HCT116 (cell line): ENCODE results near the gene INAVA. TPM values are rescaled to one million over a fixed set of nuclear protein-coding genes. Genes with fewer than 3 reads are reported as not detected.

Experiments
- ATAC-seq: fragments of 200-7000 bp; cut with Tn5 transposase; 2 replicates; pipeline ENCODE4 v1.9.1; 2020; ENCODE audit warnings: mild to moderate bottlenecking, moderate library complexity
- BruUV-seq: library from RNA; stranded (reverse); fragments of 400-500 nt; replicated peaks from 2 replicates; lab custom pipeline; 2021; lab: Mats Ljungman, UMichigan
- CTCF ChIA-PET: fragments of 300-600 bp; sonication (Branson Sonifier 250); formaldehyde crosslinking; loops from one replicate; lab custom pipeline; 2021; ENCODE audit warnings: antibody characterized with exemption; lab: Charles Lee
- POLR2A ChIA-PET: fragments of 300-600, 350-600 bp; sonication (Branson Sonifier 250); formaldehyde crosslinking; loops from one replicate; lab custom pipeline; 2021; ENCODE audit warnings: antibody characterized with exemption; lab: Charles Lee
- RAD21 ChIA-PET, 2 experiments: fragments of 300-600 bp; sonication (Branson Sonifier 250); formaldehyde crosslinking; loops; one replicate each; lab custom pipeline; 2023; ENCODE audit warnings: low total read pairs in 2 of 2; ENCODE audit not compliant: uncharacterized antibody in 2 of 2, unreplicated experiment in 2 of 2, low non-redundant PET in 1 of 2; lab: Charles Lee
- DNase-seq: peaks from one replicate; pipeline ENCODE4 v3.0.0-alpha.2; 2010; ENCODE audit warnings: low read depth, low spot score
- H2AFZ ChIP-seq: fragments of 200-600 bp; shearing (Covaris generic), sonication (generic); 2 replicates; pipeline ENCODE4 v1.6.1; 2017; ENCODE audit warnings: low read depth, mixed run types, mixed read lengths, antibody characterized with exemption, low read length; ENCODE audit not compliant: poor library complexity, severe bottlenecking
- H3K27ac ChIP-seq: 2 replicates; pipeline ENCODE4 v1.5.1; 2012; ENCODE audit warnings: low read depth, low read length
- H3K27me3 ChIP-seq: fragments of 200-600 bp; sonication (generic); 2 replicates; pipeline ENCODE4 v1.6.1; 2016; ENCODE audit warnings: mixed run types, low read length, mixed read lengths; ENCODE audit not compliant: insufficient read depth
- H3K36me3 ChIP-seq, 2 experiments: fragments of 200-500 bp in 1 of 2; fragments of 200-600 bp in 1 of 2; sonication (Bioruptor generic) in 1 of 2; sonication (generic) in 1 of 2; 2 replicates each; pipeline versions ENCODE4 v1.5.1 to v1.6.1; 2014 to 2016; ENCODE audit warnings: low read length in 2 of 2, inconsistent platforms in 1 of 2, mixed read lengths in 1 of 2, mixed run types in 1 of 2; ENCODE audit not compliant: insufficient read depth in 2 of 2, control insufficient read depth in 1 of 2
- H3K4me1 ChIP-seq, 2 experiments: fragments of 200-600 bp in 1 of 2; sonication (generic) in 1 of 2; 2 replicates each; pipeline versions ENCODE4 v1.5.1 to v1.6.1; 2012 to 2017; ENCODE audit warnings: low read length in 2 of 2, inconsistent platforms in 1 of 2, mild to moderate bottlenecking in 1 of 2, mixed read lengths in 1 of 2, mixed run types in 1 of 2, moderate library complexity in 1 of 2; ENCODE audit not compliant: insufficient read depth in 2 of 2, control insufficient read depth in 1 of 2
- H3K4me2 ChIP-seq: fragments of 200-600 bp; sonication (generic); 2 replicates; pipeline ENCODE4 v1.6.1; 2017; ENCODE audit warnings: mixed run types, low read length, mixed read lengths
- H3K4me3 ChIP-seq, 2 experiments: fragments of 200-600 bp in 1 of 2; sonication (generic) in 1 of 2; replicated peaks in 1 of 2; 2 replicates each; pipeline ENCODE4 v1.5.1; 2011 to 2016; ENCODE audit warnings: low read length in 2 of 2, control low read depth in 1 of 2, low read depth in 1 of 2, mild to moderate bottlenecking in 1 of 2, mixed read lengths in 1 of 2, mixed run types in 1 of 2
- H3K79me2 ChIP-seq: fragments of 200-600 bp; sonication (generic); 2 replicates; pipeline ENCODE4 v1.6.1; 2017; ENCODE audit warnings: mild to moderate bottlenecking, mixed run types, low read length, moderate library complexity, mixed read lengths; ENCODE audit not compliant: insufficient read depth
- H3K9ac ChIP-seq: fragments of 200-600 bp; sonication (generic); 2 replicates; pipeline ENCODE4 v1.6.1; 2016; ENCODE audit warnings: low read length, mixed read lengths
- H3K9me2 ChIP-seq: fragments of 200-600 bp; sonication (generic), shearing (Covaris generic); 2 replicates; pipeline ENCODE4 v1.6.1; 2017; ENCODE audit warnings: mixed run types, mild to moderate bottlenecking, moderate library complexity; ENCODE audit not compliant: insufficient read depth
- H3K9me3 ChIP-seq, 2 experiments: fragments of 200-500 bp in 1 of 2; fragments of 200-600 bp in 1 of 2; sonication (Bioruptor generic) in 1 of 2; sonication (generic) in 1 of 2; 2 replicates each; pipeline ENCODE4 v1.6.1; 2014 to 2017; ENCODE audit warnings: low read length in 2 of 2, mixed read lengths in 2 of 2, inconsistent platforms in 1 of 2, low read depth in 1 of 2, mild to moderate bottlenecking in 1 of 2, mixed run types in 1 of 2, moderate library complexity in 1 of 2; ENCODE audit not compliant: control insufficient read depth in 1 of 2, insufficient read depth in 1 of 2
- H4K20me1 ChIP-seq: fragments of 200-600 bp; sonication (generic), shearing (Covaris generic); 2 replicates; pipeline ENCODE4 v1.6.1; 2017; ENCODE audit warnings: mixed run types, mild to moderate bottlenecking, moderate library complexity; ENCODE audit not compliant: insufficient read depth
- CBX3 ChIP-seq: IDR thresholded peaks from 2 replicates; pipeline ENCODE4 v1.6.1; 2012; ENCODE audit warnings: low read depth
- EGR1 ChIP-seq: IDR thresholded peaks from 2 replicates; pipeline ENCODE4 v1.6.1; 2012; ENCODE audit warnings: low read depth
- EZH2 ChIP-seq: fragments of 200-600 bp; sonication (generic); IDR thresholded peaks from 2 replicates; pipeline ENCODE4 v1.6.1; 2017; ENCODE audit warnings: antibody characterized with exemption, mixed run types
- EZH2phosphoT487 ChIP-seq: fragments of 200-600 bp; IDR thresholded peaks from 2 replicates; pipeline ENCODE4 v1.6.1; 2018; ENCODE audit warnings: antibody characterized with exemption, borderline replicate concordance
- FOSL1 ChIP-seq: IDR thresholded peaks from 2 replicates; pipeline ENCODE4 v1.6.1; 2012; ENCODE audit warnings: low read depth
- POLR2A ChIP-seq: IDR thresholded peaks from 2 replicates; pipeline ENCODE4 v1.7.0; 2011; ENCODE audit warnings: borderline replicate concordance; ENCODE audit not compliant: insufficient read depth, insufficient read length; ENCODE audit errors: extremely low read depth
- POLR2AphosphoS5 ChIP-seq: IDR thresholded peaks from 2 replicates; pipeline ENCODE4 v1.6.1; 2011; ENCODE audit warnings: mild to moderate bottlenecking, low read depth, low read length, moderate library complexity
- SP1 ChIP-seq: IDR thresholded peaks from 2 replicates; pipeline ENCODE4 v1.6.1; 2012; ENCODE audit warnings: low read depth
- TCF7L2 ChIP-seq: IDR thresholded peaks from 2 replicates; pipeline ENCODE4 v1.7.0; 2011; ENCODE audit warnings: borderline replicate concordance, inconsistent platforms; ENCODE audit not compliant: insufficient read depth, insufficient read length; ENCODE audit errors: extremely low read depth
- YY1 ChIP-seq: IDR thresholded peaks from 2 replicates; pipeline ENCODE4 v1.6.1; 2011; ENCODE audit warnings: low read length, low read depth, moderate library complexity, mild to moderate bottlenecking; ENCODE audit not compliant: insufficient replicate concordance; ENCODE audit errors: extremely low read depth
- ZNF274 ChIP-seq: fragments of 200-500 bp; sonication (Bioruptor generic); IDR thresholded peaks from 2 replicates; pipeline ENCODE4 v1.6.1; 2014; ENCODE audit warnings: mild to moderate bottlenecking, low read depth, low read length, inconsistent platforms
- intact Hi-C: fragments of 100-400 bp; cut with micrococcal nuclease; formaldehyde crosslinking; loops from 2 replicates; pipeline ENCODE4 v1.10.0; 2022
- total RNA-seq: library from RNA; stranded (reverse); gene quantifications from one replicate; pipeline ENCODE4 v1.2.1, GENCODE V29; 2021; ENCODE audit not compliant: unreplicated experiment
- TF ChIP-seq, protein P1 (sequence below), 3 experiments: fragments of 200-600 bp in 1 of 3; sonication (generic) in 1 of 3; IDR thresholded peaks in 2 of 3; conservative IDR thresholded peaks in 1 of 3; 2 replicates each; pipeline ENCODE4 v1.5.1; 2012 to 2017; ENCODE audit warnings: low read depth in 2 of 3, low read length in 2 of 3, antibody characterized with exemption in 1 of 3, borderline replicate concordance in 1 of 3, control low read depth in 1 of 3, mild to moderate bottlenecking in 1 of 3, mixed read lengths in 1 of 3, mixed run types in 1 of 3, moderate library complexity in 1 of 3; ENCODE audit not compliant: insufficient read depth in 1 of 3

INAVA gene
- total RNA-seq, 1 experiment from 2014 or later: 18.8 TPM

DNA sequence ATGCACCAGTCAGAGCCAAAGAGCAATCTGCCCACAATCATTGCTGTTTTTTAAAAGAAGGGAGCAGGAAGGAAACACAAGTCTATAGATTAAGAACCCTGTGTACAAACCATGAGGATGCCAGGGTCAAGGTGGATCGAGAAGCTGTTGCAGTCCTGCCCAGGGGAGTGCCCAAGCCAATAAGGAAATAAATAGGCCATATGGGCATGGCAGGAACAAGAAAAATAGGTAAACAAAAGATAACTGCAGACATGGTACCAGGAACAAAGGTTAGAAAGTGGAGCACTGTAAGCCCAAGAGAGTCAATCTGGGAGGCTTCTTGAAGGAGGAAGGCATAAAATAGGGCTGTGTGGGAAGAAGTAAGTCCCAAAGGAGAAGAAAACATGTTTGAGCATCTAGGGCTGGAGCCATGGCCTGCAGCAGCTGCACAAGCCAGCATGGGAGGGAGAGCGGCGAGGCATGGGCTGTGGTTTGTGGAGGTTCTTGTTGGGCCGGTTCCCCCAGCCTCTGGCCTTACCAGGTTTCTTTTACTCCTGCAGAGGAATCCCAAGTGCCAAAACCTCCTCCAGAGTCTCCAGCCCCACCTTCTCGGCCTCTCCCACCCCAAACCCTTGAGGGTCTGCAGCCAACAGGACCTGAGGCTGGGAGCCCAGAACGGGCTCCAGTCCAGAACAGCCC, 13.6 kb downstream of the INAVA start:
- Histone ChIP-seq H3K4me1 (no peaks in the 10 kb centered on the region), H4K20me1 (no peaks in the 10 kb centered on the region), H3K79me2 (no peaks in the 10 kb centered on the region), H3K9me2 (no peaks in the 10 kb centered on the region), H3K36me3 (no peaks in the 10 kb centered on the region; a peak in 1 of 4 replicates), H3K4me2 (no peak overlapping the region), H3K9me3 (no peaks in the 10 kb centered on the region), H3K4me3 (no peak overlapping the region), H3K27ac (no peak overlapping the region), H2AFZ (no peak overlapping the region), H3K27me3 (no peaks in the 10 kb centered on the region), H3K9ac (no peak overlapping the region)
- ChIA-PET RAD21 (no interaction called here), POLR2A (no interaction called here), CTCF (no interaction called here)
- no TSS peak for BruUV-seq
- ATAC-seq (no peak), DNase-seq (no peak)
- intact Hi-C loops: no loop called here
- TF ChIP-seq POLR2AphosphoS5 (no peak), CBX3 (no peak), EZH2 (no peak), YY1 (no peak), TCF7L2 (no peak), EGR1 (no peak)

DNA sequence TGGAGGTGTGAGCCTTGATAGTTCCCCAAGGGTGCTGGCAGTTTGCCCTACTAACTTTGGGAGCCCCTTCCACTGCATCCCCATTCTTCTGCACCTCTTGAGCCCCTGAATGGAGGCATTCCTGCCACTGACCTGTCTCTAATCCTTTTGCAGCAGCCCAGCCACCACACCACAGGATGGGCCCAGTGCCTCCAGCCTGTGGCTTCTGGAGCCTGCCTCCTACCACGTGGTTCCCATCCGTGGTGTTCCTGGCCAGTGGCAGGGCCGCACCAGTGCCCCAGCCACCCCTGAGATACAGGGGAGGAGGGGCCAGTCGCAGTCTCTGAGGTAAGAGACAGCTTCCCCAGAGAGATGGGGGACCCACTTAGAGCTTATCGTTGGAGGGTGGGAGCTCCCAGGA, 14.4 kb downstream of the INAVA start:
- H4K20me1 ChIP-seq: no peaks in the 10 kb centered on the region
- TF ChIP-seq EZH2phosphoT487 (no peak), POLR2A (no peak), FOSL1 (no peak), YY1 (no peak), POLR2AphosphoS5 (no peak), ZNF274 (no peak), SP1 (no peak)
- TF ChIP-seq, protein P1, sequence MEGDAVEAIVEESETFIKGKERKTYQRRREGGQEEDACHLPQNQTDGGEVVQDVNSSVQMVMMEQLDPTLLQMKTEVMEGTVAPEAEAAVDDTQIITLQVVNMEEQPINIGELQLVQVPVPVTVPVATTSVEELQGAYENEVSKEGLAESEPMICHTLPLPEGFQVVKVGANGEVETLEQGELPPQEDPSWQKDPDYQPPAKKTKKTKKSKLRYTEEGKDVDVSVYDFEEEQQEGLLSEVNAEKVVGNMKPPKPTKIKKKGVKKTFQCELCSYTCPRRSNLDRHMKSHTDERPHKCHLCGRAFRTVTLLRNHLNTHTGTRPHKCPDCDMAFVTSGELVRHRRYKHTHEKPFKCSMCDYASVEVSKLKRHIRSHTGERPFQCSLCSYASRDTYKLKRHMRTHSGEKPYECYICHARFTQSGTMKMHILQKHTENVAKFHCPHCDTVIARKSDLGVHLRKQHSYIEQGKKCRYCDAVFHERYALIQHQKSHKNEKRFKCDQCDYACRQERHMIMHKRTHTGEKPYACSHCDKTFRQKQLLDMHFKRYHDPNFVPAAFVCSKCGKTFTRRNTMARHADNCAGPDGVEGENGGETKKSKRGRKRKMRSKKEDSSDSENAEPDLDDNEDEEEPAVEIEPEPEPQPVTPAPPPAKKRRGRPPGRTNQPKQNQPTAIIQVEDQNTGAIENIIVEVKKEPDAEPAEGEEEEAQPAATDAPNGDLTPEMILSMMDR (IDR thresholded peaks at IDR 0.05 in 2 of 3, conservative IDR thresholded peaks at IDR 0.05 in 1 of 3; ENCODE audit: borderline replicate concordance in 1 of 3, insufficient read depth in 1 of 3, low read depth in 2 of 3, low read length in 2 of 3): no peak
- no peak overlapping the region for H3K4me2 ChIP-seq
- H3K4me3 ChIP-seq: no peak overlapping the region
- DNase-seq (no peak), ATAC-seq (no peak)
- no peaks in the 10 kb centered on the region for H3K9me2 ChIP-seq
- H2AFZ ChIP-seq: no peak overlapping the region
- no TSS peak for BruUV-seq
- RAD21 ChIA-PET: no interaction called here
- no peaks in the 10 kb centered on the region for H3K79me2 ChIP-seq
- CTCF ChIA-PET: no interaction called here
- H3K27ac ChIP-seq: no peak overlapping the region
- no peaks in the 10 kb centered on the region; a peak in 1 of 4 replicates for H3K36me3 ChIP-seq
- H3K27me3 ChIP-seq: no peaks in the 10 kb centered on the region
- H3K9ac ChIP-seq: no peak overlapping the region
- intact Hi-C loops: no loop called here
- no peaks in the 10 kb centered on the region for H3K9me3 ChIP-seq
- POLR2A ChIA-PET: no interaction called here
- no peaks in the 10 kb centered on the region for H3K4me1 ChIP-seq
